CD4-positive, alpha-beta T cell treated with Interleukin-17A for 4 hours (primary cell): ENCODE data around the gene IFI44L.

ENCODE experiments used
- DNase-seq: peaks from one replicate; pipeline ENCODE4 v3.0.0-alpha.2; 2020; ENCODE audit warnings: mixed read lengths

Gene IFI44L

GRCh38 chr1:78645723-78646122, 25.5 kb downstream of the IFI44L start:
- DNase-seq, result peak; percentile 51

- no peak for DNase-seq
Measured at GRCh38 chr1:78647238-78647637, 27.0 kb downstream of the IFI44L start.

GRCh38 chr1:78649628-78650027, 29.4 kb downstream of the IFI44L start, which contains the start of gene IFI44:
Gene IFI44, plus strand, starts transcription at chr1:78649831. Its CDS starts 365 bp downstream, at chr1:78650196.
- peak; percentile 86 for DNase-seq

- no peak for DNase-seq
Measured at GRCh38 chr1:78650114-78650660, 29.9 kb downstream of the IFI44L start.

GRCh38 chr1:78651241-78651640, 31.0 kb downstream of the IFI44L start:
- peak; percentile 36 for DNase-seq

GRCh38 chr1:78652019-78652560, 31.8 kb downstream of the IFI44L start:
- DNase-seq, result no peak

GRCh38 chr1:78658901-78659300, 38.7 kb downstream of the IFI44L start:
- no peak for DNase-seq

GRCh38 chr1:78663923-78664322, 43.7 kb downstream of the IFI44L start:
- DNase-seq, result no peak

- no peak for DNase-seq
Measured at GRCh38 chr1:78664763-78665162, 44.5 kb downstream of the IFI44L start.

- DNase-seq, result no peak
Measured at GRCh38 chr1:78665809-78666208, 45.6 kb downstream of the IFI44L start.

- no peak for DNase-seq
Measured at GRCh38 chr1:78667939-78668338, 47.7 kb downstream of the IFI44L start.

- no peak for DNase-seq
Measured at GRCh38 chr1:78668427-78668826, 48.2 kb downstream of the IFI44L start.

GRCh38 chr1:78672428-78672827, 52.2 kb downstream of the IFI44L start:
- no peak for DNase-seq

GRCh38 chr1:78673120-78673519, 52.9 kb downstream of the IFI44L start:
- DNase-seq, result peak; percentile 42

- peak; percentile 81 for DNase-seq
Measured at GRCh38 chr1:78676347-78676982, 56.2 kb downstream of the IFI44L start.

GRCh38 chr1:78676993-78677392, 56.7 kb downstream of the IFI44L start:
- no peak for DNase-seq

- no peak for DNase-seq
Measured at GRCh38 chr1:78677788-78678187, 57.5 kb downstream of the IFI44L start.

- no peak for DNase-seq
Measured at GRCh38 chr1:78678324-78678723, 58.1 kb downstream of the IFI44L start.

- no peak for DNase-seq
Measured at GRCh38 chr1:78681265-78681664, 61.0 kb downstream of the IFI44L start.

GRCh38 chr1:78682496-78682895, 62.2 kb downstream of the IFI44L start:
- no peak for DNase-seq

GRCh38 chr1:78683079-78683478, 62.8 kb downstream of the IFI44L start:
- DNase-seq, result no peak

GRCh38 chr1:78687315-78687714, 67.1 kb downstream of the IFI44L start:
- DNase-seq, result no peak

- no peak for DNase-seq
Measured at GRCh38 chr1:78687914-78688313, 67.7 kb downstream of the IFI44L start.

- DNase-seq, result no peak
Measured at GRCh38 chr1:78688697-78689096, 68.4 kb downstream of the IFI44L start.

- no peak for DNase-seq
Measured at GRCh38 chr1:78690516-78690915, 70.3 kb downstream of the IFI44L start.
